Measurements from ENCODE around the gene PHLDA1. TPM values are rescaled to one million over a fixed set of nuclear protein-coding genes. Genes with fewer than 3 reads are reported as not detected.

Gene PHLDA1
- total RNA-seq, 1 experiment from 2014 or later, result 34.9 TPM

DNA sequence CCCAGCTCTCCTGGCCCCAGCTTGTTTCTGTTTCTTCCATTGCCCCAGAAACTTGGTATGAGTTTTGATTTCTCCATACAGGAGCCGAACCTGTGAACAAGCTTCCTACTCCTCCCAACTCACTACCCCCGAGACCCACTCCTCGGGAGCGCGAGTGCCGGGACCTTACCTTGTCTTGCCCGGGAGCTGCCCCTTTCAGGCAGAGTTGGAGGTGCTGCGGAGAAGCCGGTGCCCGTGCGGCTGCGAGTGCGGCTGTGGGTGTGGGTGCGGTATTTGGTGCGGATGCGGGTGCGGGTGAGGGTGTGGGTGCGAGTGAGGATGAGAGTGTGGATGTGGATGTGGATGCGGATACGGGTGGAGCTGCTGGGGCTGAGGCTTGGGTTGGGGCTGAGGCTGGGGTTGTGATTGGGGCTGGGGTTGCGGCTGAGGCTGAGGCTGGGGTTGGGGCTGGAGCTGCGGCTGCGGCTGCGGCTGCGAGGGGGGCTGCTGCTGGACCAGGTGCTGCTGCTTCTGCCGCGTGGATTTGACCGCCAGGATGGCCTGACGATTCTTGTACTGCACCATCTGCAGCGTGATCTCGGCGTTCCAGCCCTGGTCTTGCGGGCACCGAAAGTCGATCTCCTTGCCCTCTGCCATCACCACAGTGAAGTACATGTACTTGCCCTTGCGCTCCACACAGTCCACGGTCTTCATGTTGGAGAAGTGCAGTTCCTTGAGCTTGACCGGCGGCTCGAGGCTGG, 1.1 kb downstream of the PHLDA1 start (continued):
- TF ChIP-seq TP53 (CRISPR knock-in tag; IDR thresholded peaks at IDR 0.05), result 0 out of 2 replicates have a peak, but pooled peaks have one; percentile 58

DNA sequence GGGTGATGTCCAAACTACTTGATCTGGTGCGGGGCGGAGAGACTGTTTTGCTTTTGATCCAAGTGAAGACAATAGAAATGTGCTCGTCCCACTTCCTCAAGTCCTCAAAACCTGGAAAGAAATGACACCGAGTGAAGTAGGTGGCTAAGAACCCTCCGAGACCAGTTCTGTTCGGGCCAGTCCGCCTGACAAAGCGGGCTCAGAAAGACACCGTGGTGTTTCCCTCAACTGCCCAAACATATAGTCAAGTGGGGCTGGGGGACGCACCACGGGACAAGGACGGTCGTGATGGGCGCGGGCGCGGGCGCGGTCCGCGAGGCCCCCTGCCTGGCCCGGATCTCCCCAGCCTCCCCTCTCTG, 1.6 kb downstream of the PHLDA1 start:
- H3K4me3 Mint-ChIP-seq, result peak overlapping the region; percentile 91
- H3K4me1 Mint-ChIP-seq, result peaks cover 61% of the 10 kb centered on the region
- ChIA-PET CTCF (interaction anchor here (0.9 to 4.8 kb wide), 4 partner anchors 70 to 505 kb away, joined by 3 to 24 read pairs (median 13); no protein-coding TSS in a partner anchor), POLR2A (interaction anchor here (1.8 to 2.2 kb wide), 2 partner anchors 11 to 70 kb away, joined by 4 to 14 read pairs; no protein-coding TSS in a partner anchor)
- TF ChIP-seq NR3C1 (CRISPR knock-in tag; conservative IDR thresholded peaks at IDR 0.05; ENCODE audit: low read depth), result peak; percentile 85; the same call in 1 of the 2 replicates
- no peak for TF ChIP-seq TEAD1 (CRISPR knock-in tag; IDR thresholded peaks at IDR 0.05)
- TF ChIP-seq, protein P1, sequence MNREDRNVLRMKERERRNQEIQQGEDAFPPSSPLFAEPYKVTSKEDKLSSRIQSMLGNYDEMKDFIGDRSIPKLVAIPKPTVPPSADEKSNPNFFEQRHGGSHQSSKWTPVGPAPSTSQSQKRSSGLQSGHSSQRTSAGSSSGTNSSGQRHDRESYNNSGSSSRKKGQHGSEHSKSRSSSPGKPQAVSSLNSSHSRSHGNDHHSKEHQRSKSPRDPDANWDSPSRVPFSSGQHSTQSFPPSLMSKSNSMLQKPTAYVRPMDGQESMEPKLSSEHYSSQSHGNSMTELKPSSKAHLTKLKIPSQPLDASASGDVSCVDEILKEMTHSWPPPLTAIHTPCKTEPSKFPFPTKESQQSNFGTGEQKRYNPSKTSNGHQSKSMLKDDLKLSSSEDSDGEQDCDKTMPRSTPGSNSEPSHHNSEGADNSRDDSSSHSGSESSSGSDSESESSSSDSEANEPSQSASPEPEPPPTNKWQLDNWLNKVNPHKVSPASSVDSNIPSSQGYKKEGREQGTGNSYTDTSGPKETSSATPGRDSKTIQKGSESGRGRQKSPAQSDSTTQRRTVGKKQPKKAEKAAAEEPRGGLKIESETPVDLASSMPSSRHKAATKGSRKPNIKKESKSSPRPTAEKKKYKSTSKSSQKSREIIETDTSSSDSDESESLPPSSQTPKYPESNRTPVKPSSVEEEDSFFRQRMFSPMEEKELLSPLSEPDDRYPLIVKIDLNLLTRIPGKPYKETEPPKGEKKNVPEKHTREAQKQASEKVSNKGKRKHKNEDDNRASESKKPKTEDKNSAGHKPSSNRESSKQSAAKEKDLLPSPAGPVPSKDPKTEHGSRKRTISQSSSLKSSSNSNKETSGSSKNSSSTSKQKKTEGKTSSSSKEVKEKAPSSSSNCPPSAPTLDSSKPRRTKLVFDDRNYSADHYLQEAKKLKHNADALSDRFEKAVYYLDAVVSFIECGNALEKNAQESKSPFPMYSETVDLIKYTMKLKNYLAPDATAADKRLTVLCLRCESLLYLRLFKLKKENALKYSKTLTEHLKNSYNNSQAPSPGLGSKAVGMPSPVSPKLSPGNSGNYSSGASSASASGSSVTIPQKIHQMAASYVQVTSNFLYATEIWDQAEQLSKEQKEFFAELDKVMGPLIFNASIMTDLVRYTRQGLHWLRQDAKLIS (CRISPR knock-in tag; IDR thresholded peaks at IDR 0.05; ENCODE audit: borderline replicate concordance), result peak; percentile 30; the same call in 1 of the 2 replicates
- 0 out of 2 replicates have a peak, but pooled peaks have one; percentile 30 for TF ChIP-seq ZBTB21 (CRISPR knock-in tag; IDR thresholded peaks at IDR 0.05; ENCODE audit: borderline replicate concordance)
- TF ChIP-seq, protein P2, sequence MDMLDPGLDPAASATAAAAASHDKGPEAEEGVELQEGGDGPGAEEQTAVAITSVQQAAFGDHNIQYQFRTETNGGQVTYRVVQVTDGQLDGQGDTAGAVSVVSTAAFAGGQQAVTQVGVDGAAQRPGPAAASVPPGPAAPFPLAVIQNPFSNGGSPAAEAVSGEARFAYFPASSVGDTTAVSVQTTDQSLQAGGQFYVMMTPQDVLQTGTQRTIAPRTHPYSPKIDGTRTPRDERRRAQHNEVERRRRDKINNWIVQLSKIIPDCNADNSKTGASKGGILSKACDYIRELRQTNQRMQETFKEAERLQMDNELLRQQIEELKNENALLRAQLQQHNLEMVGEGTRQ (CRISPR knock-in tag; IDR thresholded peaks at IDR 0.05), result no peak; the same call in 1 of the 2 replicates
- no peak overlapping the region for H3K27ac Mint-ChIP-seq
- H3K36me3 Mint-ChIP-seq, result peaks cover 32% of the 10 kb centered on the region
- DNase-seq (ENCODE audit: low spot score) (peak; percentile 22), ATAC-seq (no peak)
- peaks cover 3% of the 10 kb centered on the region; the same call in 1 of the 2 replicates for H3K27me3 Mint-ChIP-seq (ENCODE audit: low read depth)
- H3K9me3 Mint-ChIP-seq, result no peaks in the 10 kb centered on the region

DNA sequence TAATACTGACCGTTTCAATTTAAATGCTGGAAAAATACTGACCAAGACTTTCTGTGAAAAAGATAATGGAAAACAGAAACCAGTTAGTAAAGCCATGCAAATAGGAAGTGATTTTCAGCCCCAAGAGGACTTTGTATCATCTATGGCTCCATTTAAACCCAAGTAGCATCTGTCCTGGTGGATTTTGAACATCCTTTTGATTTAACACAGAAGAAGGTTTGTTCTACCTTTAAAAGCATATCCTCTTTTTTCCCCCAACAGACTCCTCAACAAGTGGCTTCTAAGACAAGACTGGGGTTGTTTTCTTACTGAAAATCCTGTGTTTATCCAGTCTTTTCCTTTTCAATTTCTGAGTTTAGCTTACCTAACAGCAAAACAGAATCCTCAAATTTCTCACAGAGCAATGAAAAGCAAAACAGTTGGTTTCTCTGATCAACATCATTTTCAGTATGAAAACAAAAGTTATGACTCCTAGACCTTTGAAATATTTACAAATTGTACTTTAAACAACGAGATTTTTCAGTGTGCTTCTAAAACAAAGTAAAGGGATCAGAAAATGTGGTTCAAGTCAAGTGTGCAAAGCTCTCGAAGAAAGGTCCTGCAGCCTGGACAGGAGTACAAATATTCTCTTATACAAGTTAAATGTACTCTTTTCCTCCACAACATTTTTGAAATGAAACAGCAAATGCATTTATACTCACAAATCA, 2.9 kb downstream of the PHLDA1 start:
- Mint-ChIP-seq H3K27me3 (ENCODE audit: low read depth) (peaks cover 3% of the 10 kb centered on the region; the same call in 1 of the 2 replicates), H3K4me1 (peaks cover 51% of the 10 kb centered on the region), H3K27ac (peak overlapping the region; percentile 78), H3K36me3 (peaks cover 32% of the 10 kb centered on the region), H3K9me3 (no peaks in the 10 kb centered on the region), H3K4me3 (peak overlapping the region; percentile 91)
- CTCF ChIA-PET, result no interaction called here
- POLR2A ChIA-PET, result no interaction called here
- TF ChIP-seq FOXK1 (CRISPR knock-in tag; IDR thresholded peaks at IDR 0.05) (no peak), KAT7 (CRISPR knock-in tag; IDR thresholded peaks at IDR 0.05; ENCODE audit: borderline replicate concordance) (no peak)
- no peak for ATAC-seq
- DNase-seq (ENCODE audit: low spot score), result no peak

DNA sequence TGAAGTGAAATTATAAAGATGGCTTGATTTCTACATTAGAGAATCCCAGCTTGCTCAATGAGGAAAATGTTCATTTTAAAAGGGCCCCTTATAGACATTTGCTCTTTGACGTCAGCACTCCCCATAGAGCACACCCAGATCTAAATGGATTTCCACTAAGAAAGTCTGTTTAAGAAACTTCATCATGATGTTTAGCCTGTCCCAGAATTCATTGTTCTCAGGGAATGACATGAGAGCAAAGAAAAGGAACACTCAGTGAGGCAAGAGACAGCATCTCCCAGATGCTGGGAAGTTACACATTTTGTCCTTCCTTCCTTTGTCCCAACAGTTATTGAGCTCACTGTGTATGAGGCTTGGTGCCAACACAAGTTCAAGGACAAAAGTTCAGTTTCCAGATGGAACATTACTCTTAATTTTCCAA, 4.9 kb downstream of the PHLDA1 start:
- H3K4me3 Mint-ChIP-seq, result peak overlapping the region; percentile 29
- peak overlapping the region; percentile 83 for H3K27ac Mint-ChIP-seq
- no peaks in the 10 kb centered on the region for H3K9me3 Mint-ChIP-seq
- POLR2A ChIA-PET, result no interaction called here
- CTCF ChIA-PET, result no interaction called here
- TF ChIP-seq, protein P3, sequence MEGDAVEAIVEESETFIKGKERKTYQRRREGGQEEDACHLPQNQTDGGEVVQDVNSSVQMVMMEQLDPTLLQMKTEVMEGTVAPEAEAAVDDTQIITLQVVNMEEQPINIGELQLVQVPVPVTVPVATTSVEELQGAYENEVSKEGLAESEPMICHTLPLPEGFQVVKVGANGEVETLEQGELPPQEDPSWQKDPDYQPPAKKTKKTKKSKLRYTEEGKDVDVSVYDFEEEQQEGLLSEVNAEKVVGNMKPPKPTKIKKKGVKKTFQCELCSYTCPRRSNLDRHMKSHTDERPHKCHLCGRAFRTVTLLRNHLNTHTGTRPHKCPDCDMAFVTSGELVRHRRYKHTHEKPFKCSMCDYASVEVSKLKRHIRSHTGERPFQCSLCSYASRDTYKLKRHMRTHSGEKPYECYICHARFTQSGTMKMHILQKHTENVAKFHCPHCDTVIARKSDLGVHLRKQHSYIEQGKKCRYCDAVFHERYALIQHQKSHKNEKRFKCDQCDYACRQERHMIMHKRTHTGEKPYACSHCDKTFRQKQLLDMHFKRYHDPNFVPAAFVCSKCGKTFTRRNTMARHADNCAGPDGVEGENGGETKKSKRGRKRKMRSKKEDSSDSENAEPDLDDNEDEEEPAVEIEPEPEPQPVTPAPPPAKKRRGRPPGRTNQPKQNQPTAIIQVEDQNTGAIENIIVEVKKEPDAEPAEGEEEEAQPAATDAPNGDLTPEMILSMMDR (IDR thresholded peaks at IDR 0.05), result no peak
- no peak for TF ChIP-seq NR1H2 (CRISPR knock-in tag; IDR thresholded peaks at IDR 0.05)
- no peak for TF ChIP-seq ZNF232 (CRISPR knock-in tag; IDR thresholded peaks at IDR 0.05)
- TF ChIP-seq, protein P4, sequence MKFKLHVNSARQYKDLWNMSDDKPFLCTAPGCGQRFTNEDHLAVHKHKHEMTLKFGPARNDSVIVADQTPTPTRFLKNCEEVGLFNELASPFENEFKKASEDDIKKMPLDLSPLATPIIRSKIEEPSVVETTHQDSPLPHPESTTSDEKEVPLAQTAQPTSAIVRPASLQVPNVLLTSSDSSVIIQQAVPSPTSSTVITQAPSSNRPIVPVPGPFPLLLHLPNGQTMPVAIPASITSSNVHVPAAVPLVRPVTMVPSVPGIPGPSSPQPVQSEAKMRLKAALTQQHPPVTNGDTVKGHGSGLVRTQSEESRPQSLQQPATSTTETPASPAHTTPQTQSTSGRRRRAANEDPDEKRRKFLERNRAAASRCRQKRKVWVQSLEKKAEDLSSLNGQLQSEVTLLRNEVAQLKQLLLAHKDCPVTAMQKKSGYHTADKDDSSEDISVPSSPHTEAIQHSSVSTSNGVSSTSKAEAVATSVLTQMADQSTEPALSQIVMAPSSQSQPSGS (CRISPR knock-in tag; IDR thresholded peaks at IDR 0.05; ENCODE audit: borderline replicate concordance, low read depth), result no peak
- TF ChIP-seq EMX1 (CRISPR knock-in tag; IDR thresholded peaks at IDR 0.05), result no peak
- TF ChIP-seq, protein P5, sequence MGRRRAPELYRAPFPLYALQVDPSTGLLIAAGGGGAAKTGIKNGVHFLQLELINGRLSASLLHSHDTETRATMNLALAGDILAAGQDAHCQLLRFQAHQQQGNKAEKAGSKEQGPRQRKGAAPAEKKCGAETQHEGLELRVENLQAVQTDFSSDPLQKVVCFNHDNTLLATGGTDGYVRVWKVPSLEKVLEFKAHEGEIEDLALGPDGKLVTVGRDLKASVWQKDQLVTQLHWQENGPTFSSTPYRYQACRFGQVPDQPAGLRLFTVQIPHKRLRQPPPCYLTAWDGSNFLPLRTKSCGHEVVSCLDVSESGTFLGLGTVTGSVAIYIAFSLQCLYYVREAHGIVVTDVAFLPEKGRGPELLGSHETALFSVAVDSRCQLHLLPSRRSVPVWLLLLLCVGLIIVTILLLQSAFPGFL (CRISPR knock-in tag; IDR thresholded peaks at IDR 0.05; ENCODE audit: borderline replicate concordance), result no peak
- no peak for TF ChIP-seq ZNF671 (CRISPR knock-in tag; IDR thresholded peaks at IDR 0.05)
- TF ChIP-seq, protein P2 (CRISPR knock-in tag; IDR thresholded peaks at IDR 0.05), result no peak
- TF ChIP-seq MYBL2 (CRISPR knock-in tag; IDR thresholded peaks at IDR 0.05), result no peak
- TF ChIP-seq ETV6 (CRISPR knock-in tag; IDR thresholded peaks at IDR 0.05), result no peak
- no peak for TF ChIP-seq ZNF416 (CRISPR knock-in tag; IDR thresholded peaks at IDR 0.05)
- TF ChIP-seq FOXK1 (CRISPR knock-in tag; IDR thresholded peaks at IDR 0.05), result no peak
- peaks cover 32% of the 10 kb centered on the region for H3K36me3 Mint-ChIP-seq
- peaks cover 38% of the 10 kb centered on the region for H3K4me1 Mint-ChIP-seq
- ATAC-seq (no peak), DNase-seq (ENCODE audit: low spot score) (no peak)
- H3K27me3 Mint-ChIP-seq (ENCODE audit: low read depth), result peaks cover 3% of the 10 kb centered on the region; the same call in 1 of the 2 replicates

Measured in WTC11 (cell line).